Measurements from ENCODE around the gene FOCAD. TPM values are rescaled to one million over a fixed set of nuclear protein-coding genes. Genes with fewer than 3 reads are reported as not detected.

Gene FOCAD
- total RNA-seq, 1 donor: 45.6 TPM

- no peak for DNase-seq (ENCODE audit: insufficient read length, low spot score, missing footprints)
- Histone ChIP-seq H3K9me3 (ENCODE audit: low read depth, low read length) (no peaks in the 10 kb centered on the region), H3K27ac (ENCODE audit: low read depth, low read length) (no peak overlapping the region), H2AFZ (ENCODE audit: low read length) (no peak overlapping the region), H4K20me1 (ENCODE audit: insufficient read depth, low read length) (no peaks in the 10 kb centered on the region), H3K79me2 (ENCODE audit: insufficient read depth, low read length) (no peaks in the 10 kb centered on the region), H3K36me3 (ENCODE audit: insufficient read depth, low read length) (no peaks in the 10 kb centered on the region), H3K4me2 (ENCODE audit: insufficient read depth, low read length) (no peak overlapping the region), H3K4me3 (ENCODE audit: insufficient read depth, low read length) (no peak overlapping the region), H3K27me3 (ENCODE audit: insufficient read depth, low read length) (no peaks in the 10 kb centered on the region), H3K4me1 (ENCODE audit: insufficient read depth, low read length) (peaks cover 10% of the 10 kb centered on the region)
- TF ChIP-seq, protein P1, sequence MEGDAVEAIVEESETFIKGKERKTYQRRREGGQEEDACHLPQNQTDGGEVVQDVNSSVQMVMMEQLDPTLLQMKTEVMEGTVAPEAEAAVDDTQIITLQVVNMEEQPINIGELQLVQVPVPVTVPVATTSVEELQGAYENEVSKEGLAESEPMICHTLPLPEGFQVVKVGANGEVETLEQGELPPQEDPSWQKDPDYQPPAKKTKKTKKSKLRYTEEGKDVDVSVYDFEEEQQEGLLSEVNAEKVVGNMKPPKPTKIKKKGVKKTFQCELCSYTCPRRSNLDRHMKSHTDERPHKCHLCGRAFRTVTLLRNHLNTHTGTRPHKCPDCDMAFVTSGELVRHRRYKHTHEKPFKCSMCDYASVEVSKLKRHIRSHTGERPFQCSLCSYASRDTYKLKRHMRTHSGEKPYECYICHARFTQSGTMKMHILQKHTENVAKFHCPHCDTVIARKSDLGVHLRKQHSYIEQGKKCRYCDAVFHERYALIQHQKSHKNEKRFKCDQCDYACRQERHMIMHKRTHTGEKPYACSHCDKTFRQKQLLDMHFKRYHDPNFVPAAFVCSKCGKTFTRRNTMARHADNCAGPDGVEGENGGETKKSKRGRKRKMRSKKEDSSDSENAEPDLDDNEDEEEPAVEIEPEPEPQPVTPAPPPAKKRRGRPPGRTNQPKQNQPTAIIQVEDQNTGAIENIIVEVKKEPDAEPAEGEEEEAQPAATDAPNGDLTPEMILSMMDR (IDR thresholded peaks at IDR 0.05; ENCODE audit: extremely low read depth, low read depth, low read length): no peak
Observed at GRCh38 chr9:21023861-21024260, 339.8 kb downstream of the FOCAD start.

GRCh38 chr9:21027295-21027694 lies 343.2 kb downstream of the FOCAD start:
- H3K36me3 ChIP-seq (ENCODE audit: insufficient read depth, low read length): no peaks in the 10 kb centered on the region
- peaks cover 20% of the 10 kb centered on the region for H3K4me1 ChIP-seq (ENCODE audit: insufficient read depth, low read length)
- no peak for DNase-seq (ENCODE audit: insufficient read length, low spot score, missing footprints)
- no peak overlapping the region for H3K27ac ChIP-seq (ENCODE audit: low read depth, low read length)
- H4K20me1 ChIP-seq (ENCODE audit: insufficient read depth, low read length): no peaks in the 10 kb centered on the region
- peak overlapping the region; percentile 50 for H3K4me2 ChIP-seq (ENCODE audit: insufficient read depth, low read length)
- no peak overlapping the region for H3K4me3 ChIP-seq (ENCODE audit: insufficient read depth, low read length)
- H2AFZ ChIP-seq (ENCODE audit: low read length): peak overlapping the region; percentile 73
- H3K9me3 ChIP-seq (ENCODE audit: low read depth, low read length): no peaks in the 10 kb centered on the region
- H3K27me3 ChIP-seq (ENCODE audit: insufficient read depth, low read length): no peaks in the 10 kb centered on the region
- H3K79me2 ChIP-seq (ENCODE audit: insufficient read depth, low read length): no peaks in the 10 kb centered on the region
- TF ChIP-seq, protein P1 (IDR thresholded peaks at IDR 0.05; ENCODE audit: extremely low read depth, low read depth, low read length): no peak

- Histone ChIP-seq H3K4me2 (ENCODE audit: insufficient read depth, low read length) (no peak overlapping the region), H3K36me3 (ENCODE audit: insufficient read depth, low read length) (no peaks in the 10 kb centered on the region), H3K27ac (ENCODE audit: low read depth, low read length) (no peak overlapping the region), H3K4me3 (ENCODE audit: insufficient read depth, low read length) (no peak overlapping the region), H4K20me1 (ENCODE audit: insufficient read depth, low read length) (no peaks in the 10 kb centered on the region), H3K27me3 (ENCODE audit: insufficient read depth, low read length) (no peaks in the 10 kb centered on the region), H3K4me1 (ENCODE audit: insufficient read depth, low read length) (peaks cover 20% of the 10 kb centered on the region), H2AFZ (ENCODE audit: low read length) (peak overlapping the region; percentile 16), H3K9me3 (ENCODE audit: low read depth, low read length) (no peaks in the 10 kb centered on the region), H3K79me2 (ENCODE audit: insufficient read depth, low read length) (no peaks in the 10 kb centered on the region)
- DNase-seq (ENCODE audit: insufficient read length, low spot score, missing footprints): peak; percentile 80
- TF ChIP-seq, protein P1 (IDR thresholded peaks at IDR 0.05; ENCODE audit: extremely low read depth, low read depth, low read length): no peak
Observed at GRCh38 chr9:21028466-21028865, 344.4 kb downstream of the FOCAD start.

GRCh38 chr9:21029661-21030060 lies 345.6 kb downstream of the FOCAD start:
- Histone ChIP-seq H3K27me3 (ENCODE audit: insufficient read depth, low read length) (no peaks in the 10 kb centered on the region), H3K9me3 (ENCODE audit: low read depth, low read length) (no peaks in the 10 kb centered on the region)
- TF ChIP-seq, protein P1 (IDR thresholded peaks at IDR 0.05; ENCODE audit: extremely low read depth, low read depth, low read length): no peak

More at GRCh38 chr9:21029661-21030060, 345.6 kb downstream of the FOCAD start:
- no peaks in the 10 kb centered on the region for H3K36me3 ChIP-seq (ENCODE audit: insufficient read depth, low read length)
- H2AFZ ChIP-seq (ENCODE audit: low read length): no peak overlapping the region
- H3K27ac ChIP-seq (ENCODE audit: low read depth, low read length): no peak overlapping the region
- H3K79me2 ChIP-seq (ENCODE audit: insufficient read depth, low read length): no peaks in the 10 kb centered on the region
- H3K4me2 ChIP-seq (ENCODE audit: insufficient read depth, low read length): no peak overlapping the region
- H3K4me3 ChIP-seq (ENCODE audit: insufficient read depth, low read length): no peak overlapping the region
- no peak for DNase-seq (ENCODE audit: insufficient read length, low spot score, missing footprints)
- H3K4me1 ChIP-seq (ENCODE audit: insufficient read depth, low read length): peaks cover 20% of the 10 kb centered on the region
- H4K20me1 ChIP-seq (ENCODE audit: insufficient read depth, low read length): no peaks in the 10 kb centered on the region
